ENCODE results near the gene EP400.
A peak's percentile ranks its signal among the peaks of the same experiment; 100 is the strongest.

Gene EP400

GRCh38 chr12:132084621-132085290, 135.0 kb downstream of the EP400 start (continued):
- TF ChIP-seq EGR2 (tag by site-specific recombination; IDR thresholded peaks at IDR 0.05; ENCODE audit: low read depth) (peak; percentile 68), ZNF654 (tag by site-specific recombination; IDR thresholded peaks at IDR 0.05; ENCODE audit: low read depth) (no peak), ZBTB48 (tag by site-specific recombination; IDR thresholded peaks at IDR 0.05) (peak; percentile 93), ZNF639 (tag by site-specific recombination; IDR thresholded peaks at IDR 0.05) (no peak), ZIC2 (tag by site-specific recombination; IDR thresholded peaks at IDR 0.05) (peak; percentile 35; the same call in 1 of the 2 replicates), ZNF341 (tag by site-specific recombination; IDR thresholded peaks at IDR 0.05; ENCODE audit: low read depth) (peak; percentile 42), ZNF621 (tag by site-specific recombination; IDR thresholded peaks at IDR 0.05) (no peak), KLF16 (tag by site-specific recombination; IDR thresholded peaks at IDR 0.05) (peak; percentile 73), ZNF658 (tag by site-specific recombination; IDR thresholded peaks at IDR 0.05) (no peak), ZNF391 (tag by site-specific recombination; IDR thresholded peaks at IDR 0.05; ENCODE audit: borderline replicate concordance, low read depth) (no peak), ZNF624 (tag by site-specific recombination; IDR thresholded peaks at IDR 0.05) (no peak), ZNF335 (tag by site-specific recombination; conservative IDR thresholded peaks at IDR 0.05) (peak; percentile 74), ZNF146 (tag by site-specific recombination; IDR thresholded peaks at IDR 0.05) (no peak), ZNF626 (tag by site-specific recombination; IDR thresholded peaks at IDR 0.05) (no peak), ZNF521 (tag by site-specific recombination; IDR thresholded peaks at IDR 0.05) (no peak), BCL11A (tag by site-specific recombination; IDR thresholded peaks at IDR 0.05; ENCODE audit: low read depth) (peak; percentile 83), HOXA7 (CRISPR knock-in tag; IDR thresholded peaks at IDR 0.05; ENCODE audit: borderline replicate concordance) (no peak), KLF7 (tag by site-specific recombination; IDR thresholded peaks at IDR 0.05; ENCODE audit: borderline replicate concordance) (no peak), ZBTB21 (tag by site-specific recombination; IDR thresholded peaks at IDR 0.05) (no peak), ZNF561 (tag by site-specific recombination; IDR thresholded peaks at IDR 0.05; ENCODE audit: borderline replicate concordance) (no peak)
- TF ChIP-seq, protein P1, sequence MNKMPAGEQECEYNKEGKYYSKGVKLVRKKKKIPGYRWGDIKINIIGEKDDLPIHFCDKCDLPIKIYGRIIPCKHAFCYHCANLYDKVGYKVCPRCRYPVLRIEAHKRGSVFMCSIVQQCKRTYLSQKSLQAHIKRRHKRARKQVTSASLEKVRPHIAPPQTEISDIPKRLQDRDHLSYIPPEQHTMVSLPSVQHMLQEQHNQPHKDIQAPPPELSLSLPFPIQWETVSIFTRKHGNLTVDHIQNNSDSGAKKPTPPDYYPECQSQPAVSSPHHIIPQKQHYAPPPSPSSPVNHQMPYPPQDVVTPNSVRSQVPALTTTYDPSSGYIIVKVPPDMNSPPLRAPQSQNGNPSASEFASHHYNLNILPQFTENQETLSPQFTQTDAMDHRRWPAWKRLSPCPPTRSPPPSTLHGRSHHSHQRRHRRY (tag by site-specific recombination; IDR thresholded peaks at IDR 0.05), result no peak
- TF ChIP-seq, protein P2, sequence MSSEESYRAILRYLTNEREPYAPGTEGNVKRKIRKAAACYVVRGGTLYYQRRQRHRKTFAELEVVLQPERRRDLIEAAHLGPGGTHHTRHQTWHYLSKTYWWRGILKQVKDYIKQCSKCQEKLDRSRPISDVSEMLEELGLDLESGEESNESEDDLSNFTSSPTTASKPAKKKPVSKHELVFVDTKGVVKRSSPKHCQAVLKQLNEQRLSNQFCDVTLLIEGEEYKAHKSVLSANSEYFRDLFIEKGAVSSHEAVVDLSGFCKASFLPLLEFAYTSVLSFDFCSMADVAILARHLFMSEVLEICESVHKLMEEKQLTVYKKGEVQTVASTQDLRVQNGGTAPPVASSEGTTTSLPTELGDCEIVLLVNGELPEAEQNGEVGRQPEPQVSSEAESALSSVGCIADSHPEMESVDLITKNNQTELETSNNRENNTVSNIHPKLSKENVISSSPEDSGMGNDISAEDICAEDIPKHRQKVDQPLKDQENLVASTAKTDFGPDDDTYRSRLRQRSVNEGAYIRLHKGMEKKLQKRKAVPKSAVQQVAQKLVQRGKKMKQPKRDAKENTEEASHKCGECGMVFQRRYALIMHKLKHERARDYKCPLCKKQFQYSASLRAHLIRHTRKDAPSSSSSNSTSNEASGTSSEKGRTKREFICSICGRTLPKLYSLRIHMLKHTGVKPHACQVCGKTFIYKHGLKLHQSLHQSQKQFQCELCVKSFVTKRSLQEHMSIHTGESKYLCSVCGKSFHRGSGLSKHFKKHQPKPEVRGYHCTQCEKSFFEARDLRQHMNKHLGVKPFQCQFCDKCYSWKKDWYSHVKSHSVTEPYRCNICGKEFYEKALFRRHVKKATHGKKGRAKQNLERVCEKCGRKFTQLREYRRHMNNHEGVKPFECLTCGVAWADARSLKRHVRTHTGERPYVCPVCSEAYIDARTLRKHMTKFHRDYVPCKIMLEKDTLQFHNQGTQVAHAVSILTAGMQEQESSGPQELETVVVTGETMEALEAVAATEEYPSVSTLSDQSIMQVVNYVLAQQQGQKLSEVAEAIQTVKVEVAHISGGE (tag by site-specific recombination; conservative IDR thresholded peaks at IDR 0.05; ENCODE audit: low read depth), result no peak
- TF ChIP-seq, protein P3, sequence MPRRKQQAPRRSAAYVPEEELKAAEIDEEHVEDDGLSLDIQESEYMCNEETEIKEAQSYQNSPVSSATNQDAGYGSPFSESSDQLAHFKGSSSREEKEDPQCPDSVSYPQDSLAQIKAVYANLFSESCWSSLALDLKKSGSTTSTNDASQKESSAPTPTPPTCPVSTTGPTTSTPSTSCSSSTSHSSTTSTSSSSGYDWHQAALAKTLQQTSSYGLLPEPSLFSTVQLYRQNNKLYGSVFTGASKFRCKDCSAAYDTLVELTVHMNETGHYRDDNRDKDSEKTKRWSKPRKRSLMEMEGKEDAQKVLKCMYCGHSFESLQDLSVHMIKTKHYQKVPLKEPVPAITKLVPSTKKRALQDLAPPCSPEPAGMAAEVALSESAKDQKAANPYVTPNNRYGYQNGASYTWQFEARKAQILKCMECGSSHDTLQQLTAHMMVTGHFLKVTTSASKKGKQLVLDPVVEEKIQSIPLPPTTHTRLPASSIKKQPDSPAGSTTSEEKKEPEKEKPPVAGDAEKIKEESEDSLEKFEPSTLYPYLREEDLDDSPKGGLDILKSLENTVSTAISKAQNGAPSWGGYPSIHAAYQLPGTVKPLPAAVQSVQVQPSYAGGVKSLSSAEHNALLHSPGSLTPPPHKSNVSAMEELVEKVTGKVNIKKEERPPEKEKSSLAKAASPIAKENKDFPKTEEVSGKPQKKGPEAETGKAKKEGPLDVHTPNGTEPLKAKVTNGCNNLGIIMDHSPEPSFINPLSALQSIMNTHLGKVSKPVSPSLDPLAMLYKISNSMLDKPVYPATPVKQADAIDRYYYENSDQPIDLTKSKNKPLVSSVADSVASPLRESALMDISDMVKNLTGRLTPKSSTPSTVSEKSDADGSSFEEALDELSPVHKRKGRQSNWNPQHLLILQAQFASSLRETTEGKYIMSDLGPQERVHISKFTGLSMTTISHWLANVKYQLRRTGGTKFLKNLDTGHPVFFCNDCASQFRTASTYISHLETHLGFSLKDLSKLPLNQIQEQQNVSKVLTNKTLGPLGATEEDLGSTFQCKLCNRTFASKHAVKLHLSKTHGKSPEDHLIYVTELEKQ (tag by site-specific recombination; IDR thresholded peaks at IDR 0.05; ENCODE audit: borderline replicate concordance), result no peak; the same call in 1 of the 2 replicates
- TF ChIP-seq, protein P4, sequence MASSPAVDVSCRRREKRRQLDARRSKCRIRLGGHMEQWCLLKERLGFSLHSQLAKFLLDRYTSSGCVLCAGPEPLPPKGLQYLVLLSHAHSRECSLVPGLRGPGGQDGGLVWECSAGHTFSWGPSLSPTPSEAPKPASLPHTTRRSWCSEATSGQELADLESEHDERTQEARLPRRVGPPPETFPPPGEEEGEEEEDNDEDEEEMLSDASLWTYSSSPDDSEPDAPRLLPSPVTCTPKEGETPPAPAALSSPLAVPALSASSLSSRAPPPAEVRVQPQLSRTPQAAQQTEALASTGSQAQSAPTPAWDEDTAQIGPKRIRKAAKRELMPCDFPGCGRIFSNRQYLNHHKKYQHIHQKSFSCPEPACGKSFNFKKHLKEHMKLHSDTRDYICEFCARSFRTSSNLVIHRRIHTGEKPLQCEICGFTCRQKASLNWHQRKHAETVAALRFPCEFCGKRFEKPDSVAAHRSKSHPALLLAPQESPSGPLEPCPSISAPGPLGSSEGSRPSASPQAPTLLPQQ (tag by site-specific recombination; IDR thresholded peaks at IDR 0.05), result no peak
- TF ChIP-seq, protein P5, sequence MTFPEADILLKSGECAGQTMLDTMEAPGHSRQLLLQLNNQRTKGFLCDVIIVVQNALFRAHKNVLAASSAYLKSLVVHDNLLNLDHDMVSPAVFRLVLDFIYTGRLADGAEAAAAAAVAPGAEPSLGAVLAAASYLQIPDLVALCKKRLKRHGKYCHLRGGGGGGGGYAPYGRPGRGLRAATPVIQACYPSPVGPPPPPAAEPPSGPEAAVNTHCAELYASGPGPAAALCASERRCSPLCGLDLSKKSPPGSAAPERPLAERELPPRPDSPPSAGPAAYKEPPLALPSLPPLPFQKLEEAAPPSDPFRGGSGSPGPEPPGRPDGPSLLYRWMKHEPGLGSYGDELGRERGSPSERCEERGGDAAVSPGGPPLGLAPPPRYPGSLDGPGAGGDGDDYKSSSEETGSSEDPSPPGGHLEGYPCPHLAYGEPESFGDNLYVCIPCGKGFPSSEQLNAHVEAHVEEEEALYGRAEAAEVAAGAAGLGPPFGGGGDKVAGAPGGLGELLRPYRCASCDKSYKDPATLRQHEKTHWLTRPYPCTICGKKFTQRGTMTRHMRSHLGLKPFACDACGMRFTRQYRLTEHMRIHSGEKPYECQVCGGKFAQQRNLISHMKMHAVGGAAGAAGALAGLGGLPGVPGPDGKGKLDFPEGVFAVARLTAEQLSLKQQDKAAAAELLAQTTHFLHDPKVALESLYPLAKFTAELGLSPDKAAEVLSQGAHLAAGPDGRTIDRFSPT (tag by site-specific recombination; IDR thresholded peaks at IDR 0.05), result peak; percentile 82
